NCI-H82 (cell line): ENCODE results near the gene ABCA6.
"Not testable (repeated sequence)": the region's sequence is repeated elsewhere in the genome, so short reads cannot be mapped to it uniquely, and the experiment has no call there.

Experiments
- DNase-seq: peaks from one replicate; lab custom pipeline; 2025; lab: John Stamatoyannopoulos, UW

ABCA6 gene

DNA sequence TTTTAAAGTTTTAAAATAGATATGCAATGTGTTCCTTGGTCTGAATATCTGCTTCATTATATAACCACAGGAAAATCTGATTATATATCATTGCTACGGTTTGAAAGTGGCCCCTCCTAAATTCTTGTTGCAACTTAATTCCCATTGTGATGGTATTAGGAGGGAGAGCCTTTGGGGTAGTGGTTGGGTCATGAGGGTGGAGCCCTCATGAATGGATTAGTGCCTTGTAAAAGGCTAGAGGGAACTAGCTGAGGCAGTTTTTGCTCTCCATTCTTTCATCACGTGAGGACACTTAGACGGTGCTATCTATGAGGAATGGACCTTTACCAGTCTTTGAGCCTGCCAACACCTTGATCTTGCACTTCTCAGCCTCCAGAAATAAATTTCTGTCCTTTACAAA is 7.6 kb downstream of the ABCA6 start:
- DNase-seq: peak; percentile 40

DNA sequence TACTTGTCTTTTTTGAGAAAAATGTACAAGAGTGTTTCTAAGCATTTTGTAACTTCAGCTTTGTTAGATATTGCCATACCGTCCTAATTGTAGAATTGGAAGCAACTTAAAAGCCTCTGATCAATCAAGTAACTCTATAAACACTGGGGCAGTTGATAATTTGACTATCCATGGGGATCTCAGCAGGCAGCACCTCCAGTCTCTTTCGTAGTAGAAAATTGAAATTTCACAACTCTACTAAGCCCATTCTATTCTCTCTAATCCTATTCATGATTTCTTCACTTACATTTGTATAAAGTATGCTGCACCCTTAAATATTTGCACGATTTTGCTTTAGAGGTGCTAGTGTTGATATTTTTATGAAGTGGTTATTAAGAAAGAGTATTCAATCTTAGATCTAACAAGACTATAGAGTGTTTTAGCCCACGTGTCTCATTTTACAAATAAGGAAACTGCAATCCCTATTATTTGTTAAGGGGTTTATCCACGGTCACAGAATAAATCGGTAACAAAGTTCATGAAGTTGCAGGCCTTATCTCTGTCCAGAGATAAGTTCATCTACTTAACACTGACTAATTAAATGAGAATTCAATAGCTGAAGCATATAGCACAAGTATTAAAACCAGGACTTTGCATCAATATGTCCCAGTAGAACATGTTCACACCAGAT is 10.9 kb downstream of the ABCA6 start:
- DNase-seq: no peak

DNA sequence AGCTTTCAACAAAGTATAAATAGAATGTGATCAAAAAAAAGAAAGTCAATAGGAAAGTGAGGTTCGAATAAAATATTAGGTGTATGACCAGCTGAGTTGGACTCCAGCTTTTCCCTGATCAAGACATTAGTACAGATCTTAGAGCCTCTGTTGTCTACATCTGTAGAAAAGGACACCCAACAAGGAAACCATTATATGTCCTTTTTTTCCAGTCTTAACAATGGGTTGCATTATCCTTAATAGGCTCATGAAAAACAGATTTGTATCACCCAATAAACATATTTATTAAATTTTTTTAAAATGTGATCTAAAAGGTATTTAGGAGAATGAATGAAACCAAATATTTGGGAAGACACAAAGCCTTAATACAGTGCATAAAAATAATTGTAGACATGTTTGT is 18.1 kb downstream of the ABCA6 start:
- no peak for DNase-seq

DNA sequence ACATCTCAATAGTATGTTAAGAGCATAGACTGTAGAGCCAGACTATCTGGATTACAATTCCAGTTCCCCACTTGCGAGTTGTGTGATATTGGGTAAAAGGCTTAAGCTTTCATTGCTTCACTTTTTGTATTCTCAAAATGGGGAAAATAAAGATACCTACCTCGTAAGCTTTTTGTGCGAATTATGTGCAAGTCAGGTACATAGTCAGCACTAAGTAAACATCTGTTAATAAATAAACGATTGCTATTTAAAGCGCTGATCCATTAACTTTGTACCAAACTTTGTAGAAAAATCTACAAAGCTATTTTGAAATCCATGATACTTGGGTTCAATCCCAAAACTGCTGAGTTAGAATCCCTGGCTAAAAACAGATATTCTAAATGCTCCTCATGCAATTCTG is 19.6 kb downstream of the ABCA6 start:
- DNase-seq: no peak

DNA sequence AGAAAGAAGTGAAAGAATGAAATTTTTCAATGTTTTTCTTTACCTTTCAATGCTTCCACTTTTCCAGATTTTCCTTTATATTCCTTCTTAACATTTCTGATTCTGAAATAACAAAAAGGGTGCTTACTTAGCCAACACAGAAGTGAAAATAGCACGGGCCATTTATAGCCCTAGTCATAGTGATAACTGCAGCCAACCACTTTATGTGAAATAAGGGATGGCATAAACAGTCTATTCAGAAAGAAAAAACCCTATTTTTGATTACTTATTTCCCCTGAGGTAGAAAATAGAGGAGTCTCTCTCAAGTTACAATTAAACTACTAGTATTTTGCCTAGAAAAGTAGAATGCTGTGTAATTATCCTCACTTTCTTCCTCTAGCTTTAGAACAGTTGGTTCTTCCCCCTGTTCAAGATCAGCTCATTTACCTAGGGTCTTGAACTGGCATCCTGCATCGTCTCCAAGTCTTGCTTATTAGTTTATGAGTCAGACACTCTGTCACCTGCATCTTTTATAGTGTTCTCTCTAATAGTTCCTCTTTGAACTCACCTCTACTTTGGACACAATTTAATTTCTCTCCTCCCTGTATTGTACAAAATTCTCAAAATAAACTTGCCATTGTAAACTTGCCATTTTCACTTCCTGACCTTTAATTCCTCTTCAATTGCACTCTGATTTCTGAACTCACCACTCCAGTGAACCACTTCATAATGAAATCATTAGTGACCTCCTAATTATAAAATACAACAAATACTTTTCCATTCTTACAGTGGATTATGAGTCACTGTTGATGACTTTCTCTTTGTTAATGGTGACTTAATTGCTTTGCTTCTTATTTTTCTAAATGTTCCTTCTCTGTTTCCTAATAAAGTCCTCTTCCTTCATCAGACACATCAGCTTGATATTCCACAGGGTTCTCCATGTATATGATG is 23.6 kb downstream of the ABCA6 start:
- no peak for DNase-seq

DNA sequence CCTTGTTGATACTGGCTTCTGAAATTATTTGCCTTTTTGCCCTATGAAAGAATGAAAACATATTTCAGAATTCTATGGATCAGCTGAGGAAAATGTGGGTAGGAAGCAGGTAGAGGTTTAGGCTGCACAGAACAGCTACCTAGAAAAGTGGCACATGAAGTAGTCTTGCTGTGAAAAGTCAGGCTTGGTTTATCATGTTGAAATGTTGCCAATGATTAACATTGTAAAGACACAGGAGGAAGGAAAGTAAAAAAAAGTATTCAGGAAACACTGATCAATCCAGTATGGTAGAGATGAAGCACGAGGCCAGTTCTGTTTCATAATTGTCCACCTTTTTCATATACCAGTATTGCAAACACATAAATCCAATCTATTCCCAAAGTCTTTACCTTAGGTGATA is 29.9 kb downstream of the ABCA6 start:
- DNase-seq: no peak

DNA sequence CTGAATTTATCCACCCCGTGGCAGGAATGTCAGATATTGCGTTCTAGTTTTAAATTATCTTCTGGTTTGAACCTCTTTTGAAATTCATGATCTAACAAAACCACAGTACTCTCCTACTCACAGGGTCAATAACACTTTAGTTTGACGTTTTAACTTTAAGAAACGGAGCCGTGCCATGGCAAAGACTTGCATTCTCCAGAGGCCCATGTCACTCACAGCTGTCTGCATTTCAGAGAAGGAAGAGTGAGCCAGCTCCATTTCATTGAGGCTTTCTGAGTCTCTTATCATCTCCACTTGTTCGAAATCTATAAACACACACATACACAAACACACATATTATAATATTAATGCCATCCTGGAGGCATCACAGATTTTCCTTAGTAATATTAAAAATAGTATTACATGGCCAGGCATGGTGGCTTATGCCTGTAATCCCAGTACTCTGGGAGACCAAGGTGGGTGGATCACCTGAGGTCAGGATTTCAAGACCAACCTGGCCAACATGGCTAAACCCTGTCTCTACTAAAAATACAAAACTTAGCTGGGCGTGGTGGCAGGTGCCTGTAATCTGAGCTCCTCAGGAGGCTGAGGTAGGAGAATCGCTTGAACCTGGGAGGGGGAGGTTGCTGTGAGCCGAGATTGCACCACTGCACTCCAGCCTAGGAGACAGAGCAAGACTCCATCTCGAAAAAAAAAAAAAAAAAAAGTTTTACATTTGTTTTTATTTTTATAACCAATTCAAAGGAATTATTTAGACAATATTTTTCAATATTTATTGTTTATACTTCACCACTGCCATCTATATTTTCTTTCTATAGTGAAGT is 35.6 kb downstream of the ABCA6 start:
- no peak for DNase-seq

DNA sequence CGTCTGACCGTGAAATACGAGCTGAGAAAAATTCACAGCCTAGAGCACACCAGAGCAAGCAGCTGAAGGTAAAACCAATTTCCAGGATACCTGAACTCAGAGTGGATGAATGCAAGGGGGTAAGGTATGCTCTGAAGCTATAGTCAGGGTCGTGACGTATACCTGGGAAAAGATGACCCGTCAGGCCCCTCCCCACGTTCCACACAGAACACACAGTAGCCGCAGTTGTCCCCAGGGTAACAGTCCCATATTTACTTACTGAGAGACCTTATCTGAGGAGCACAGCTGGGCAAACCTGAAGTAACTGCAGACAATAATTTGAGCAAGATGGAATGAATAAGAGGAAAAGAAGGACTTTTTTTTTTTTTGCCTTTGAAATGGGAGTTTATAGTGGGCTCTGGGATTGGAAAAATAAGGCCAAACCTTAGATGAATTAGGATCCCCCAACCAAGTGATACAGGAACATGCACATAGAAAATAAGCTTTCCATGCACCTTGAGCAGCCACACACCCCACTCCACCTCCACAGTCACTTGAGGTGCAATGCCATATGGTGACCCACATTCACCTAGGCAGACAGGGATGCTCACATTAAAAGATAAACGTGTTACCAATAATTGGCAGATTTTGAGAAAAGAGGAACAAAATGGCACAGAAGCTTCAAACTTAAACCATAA is 38.0 kb downstream of the ABCA6 start:
- no peak for DNase-seq

DNA sequence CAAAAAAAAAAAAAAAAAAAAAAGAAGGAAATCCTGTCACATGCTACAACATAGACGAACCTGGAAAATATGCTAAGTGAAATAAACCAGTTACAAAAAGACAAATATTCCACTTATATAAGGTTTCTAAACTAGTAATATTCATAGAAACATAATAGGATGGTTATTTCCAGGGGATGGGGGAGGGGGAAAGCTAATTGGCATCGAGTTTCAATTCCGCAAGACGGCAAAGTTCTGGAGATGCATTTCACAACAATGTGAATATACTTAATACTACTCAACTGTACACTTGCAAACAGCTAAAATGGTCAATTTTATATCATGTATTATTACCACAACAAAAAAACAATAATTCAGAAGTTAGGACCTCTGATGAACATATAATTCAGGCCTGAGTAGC is 43.1 kb downstream of the ABCA6 start:
- DNase-seq: no peak

DNA sequence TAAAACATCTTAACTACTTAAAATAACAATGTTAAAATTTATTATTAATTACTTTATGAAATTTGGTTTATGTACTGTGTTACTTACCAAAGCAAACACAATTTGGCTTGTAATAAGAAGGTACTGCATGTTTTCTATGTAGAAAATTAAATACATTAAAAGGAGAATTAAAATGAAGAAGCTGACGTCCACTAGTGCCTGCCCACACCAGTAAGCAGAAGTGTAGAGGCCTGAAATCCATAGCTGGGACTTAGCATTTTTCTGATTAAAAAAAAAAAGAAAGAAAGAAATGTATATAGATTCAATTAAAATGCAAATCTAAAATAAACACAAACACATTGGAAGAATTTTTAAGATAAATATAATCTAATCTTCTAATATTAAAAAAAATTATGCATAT is 45.2 kb downstream of the ABCA6 start:
- DNase-seq: no peak

DNA sequence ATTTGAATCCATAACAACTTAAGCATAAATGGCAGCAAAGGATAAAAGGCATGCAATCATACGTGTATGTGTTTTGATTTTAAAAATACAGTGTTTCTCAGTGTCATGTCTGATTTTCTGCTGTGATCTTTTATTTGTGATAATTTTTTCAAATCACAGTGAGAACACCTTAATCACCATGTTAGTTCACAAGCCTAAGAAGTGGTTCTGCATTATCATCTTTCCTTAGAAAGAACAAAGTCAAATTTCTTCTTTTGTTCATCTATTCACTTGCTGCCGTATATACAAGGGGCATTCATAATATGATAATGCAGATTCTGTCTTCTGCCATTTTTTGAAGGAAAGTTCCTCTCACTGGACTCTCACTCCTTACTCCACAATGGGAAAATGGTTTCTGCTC is 47.7 kb downstream of the ABCA6 start:
- no peak for DNase-seq

DNA sequence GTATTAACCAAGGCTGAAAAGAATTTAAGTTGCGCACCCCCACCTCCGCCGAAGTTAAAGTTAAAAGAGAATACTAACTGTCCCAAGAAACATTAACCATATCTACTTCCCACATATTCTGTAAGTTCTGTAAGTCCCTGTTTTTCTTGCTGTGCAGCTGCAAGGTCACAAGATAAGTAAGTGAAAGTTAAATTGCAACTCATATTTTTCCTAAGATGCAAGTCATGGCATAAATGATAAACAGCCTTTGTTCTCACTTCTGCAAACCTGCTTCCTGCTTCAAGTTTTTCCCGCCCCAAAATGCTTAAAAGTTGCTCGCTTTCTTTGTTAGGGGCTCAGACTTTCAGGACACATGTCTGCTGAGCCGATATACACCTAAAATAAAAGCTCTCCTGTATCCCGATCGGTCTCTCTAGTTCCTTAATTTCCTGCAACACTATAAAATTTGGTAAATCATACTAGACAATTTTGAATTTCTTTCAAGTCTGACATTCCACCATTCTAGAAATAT is 48.4 kb downstream of the ABCA6 start:
- DNase-seq: no peak

DNA sequence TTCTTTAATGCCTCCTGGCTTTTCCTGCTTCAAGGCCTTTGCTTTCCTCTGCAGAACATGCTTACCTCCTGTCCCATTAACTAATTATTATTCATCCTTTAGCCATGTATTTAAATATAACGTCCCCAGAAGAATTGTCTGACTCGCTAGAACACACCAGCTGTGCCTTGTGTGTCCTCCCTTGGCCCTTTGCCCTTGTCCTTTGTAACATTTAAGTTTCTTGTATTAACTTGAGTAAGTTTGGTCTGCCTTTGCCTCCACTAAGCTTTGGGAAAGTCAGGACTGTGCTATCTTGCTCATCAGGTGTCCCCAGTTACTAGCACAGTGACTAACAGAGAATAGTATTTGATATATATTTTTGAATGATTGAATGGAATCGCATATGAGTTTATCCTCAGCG is 51.3 kb downstream of the ABCA6 start:
- no peak for DNase-seq

DNA sequence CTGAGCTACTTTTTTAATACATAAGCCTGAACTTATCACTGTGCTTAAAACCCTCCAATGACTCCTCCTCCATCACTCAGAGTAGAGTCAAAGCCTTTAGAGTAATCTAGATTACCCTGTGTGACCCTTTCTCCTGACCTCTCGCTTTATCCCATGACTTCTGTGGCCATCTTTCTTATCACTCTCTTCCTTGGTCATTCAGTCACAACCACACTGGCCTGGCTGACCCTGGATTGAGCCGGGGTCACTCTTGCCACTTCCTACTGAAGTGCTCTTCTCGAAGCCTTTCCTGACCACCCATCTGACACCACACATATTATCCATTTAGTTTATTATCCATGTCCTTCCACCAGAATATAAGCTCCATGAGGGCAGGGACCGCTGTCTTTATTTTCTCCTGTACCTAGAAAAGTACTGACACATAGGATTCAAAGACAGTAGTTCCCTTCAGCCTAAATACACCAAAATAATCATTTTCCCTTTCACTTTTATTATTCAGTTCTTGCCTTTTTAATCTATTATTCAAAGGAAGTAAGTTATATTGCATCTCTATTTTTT is 53.0 kb downstream of the ABCA6 start:
- no peak for DNase-seq

DNA sequence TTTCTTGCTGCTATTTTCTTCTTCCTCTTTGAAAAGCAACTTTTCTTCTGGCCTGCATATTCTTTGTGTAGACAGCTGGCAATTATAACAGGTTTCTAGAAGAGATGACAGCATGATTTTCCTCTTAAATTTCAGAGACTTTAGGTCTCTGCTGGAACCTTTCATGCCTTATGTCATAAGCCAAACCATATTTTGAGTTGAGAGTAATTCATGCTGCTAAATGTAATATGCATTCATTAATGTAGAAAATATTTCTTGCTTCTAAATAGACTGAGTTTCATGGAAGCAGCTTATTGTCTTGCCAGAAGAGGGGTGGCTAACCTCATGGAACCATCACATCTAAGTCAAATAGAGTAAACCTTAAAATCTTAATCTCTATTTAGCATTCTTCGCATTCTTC is 55.1 kb downstream of the ABCA6 start:
- no peak for DNase-seq

DNA sequence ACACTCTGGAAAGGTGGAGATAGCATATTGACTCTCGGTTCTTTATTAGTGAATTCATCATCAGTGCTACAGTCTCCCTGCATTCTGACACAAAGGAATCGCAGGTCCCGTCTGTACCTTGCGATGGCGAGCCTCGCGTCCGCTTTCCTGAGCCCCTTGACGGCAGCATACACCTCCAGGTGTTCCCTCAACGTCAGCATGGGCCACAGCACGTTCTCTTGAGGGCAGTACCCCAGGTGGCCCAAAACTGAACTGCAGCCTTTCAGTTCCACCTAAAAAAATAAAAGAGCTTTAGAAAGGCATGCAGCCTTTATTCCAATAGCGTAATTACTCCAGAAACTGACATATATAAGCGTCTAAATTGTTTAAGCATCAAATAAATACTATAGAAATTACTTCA is 56.8 kb downstream of the ABCA6 start:
- DNase-seq: peak; percentile 66

DNA sequence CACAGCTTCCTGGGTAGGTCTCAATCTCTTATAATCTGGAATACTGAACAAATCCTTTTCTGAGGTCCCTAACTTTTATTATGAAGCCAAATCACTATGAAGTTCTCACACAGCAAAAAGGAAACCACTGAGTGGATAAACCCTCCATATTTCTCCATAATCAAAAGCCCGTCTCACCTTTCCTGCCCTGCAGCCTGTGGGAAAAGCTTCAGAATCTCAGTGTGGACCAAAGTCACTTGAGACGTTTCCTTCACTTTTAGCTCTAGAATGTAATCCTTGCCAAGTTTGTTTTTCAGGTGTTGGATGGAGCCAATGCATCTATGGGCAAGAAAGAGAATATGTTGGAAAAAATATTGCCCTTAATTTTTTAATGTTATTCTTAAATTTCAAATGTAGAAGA is 59.0 kb downstream of the ABCA6 start:
- DNase-seq: no peak

DNA sequence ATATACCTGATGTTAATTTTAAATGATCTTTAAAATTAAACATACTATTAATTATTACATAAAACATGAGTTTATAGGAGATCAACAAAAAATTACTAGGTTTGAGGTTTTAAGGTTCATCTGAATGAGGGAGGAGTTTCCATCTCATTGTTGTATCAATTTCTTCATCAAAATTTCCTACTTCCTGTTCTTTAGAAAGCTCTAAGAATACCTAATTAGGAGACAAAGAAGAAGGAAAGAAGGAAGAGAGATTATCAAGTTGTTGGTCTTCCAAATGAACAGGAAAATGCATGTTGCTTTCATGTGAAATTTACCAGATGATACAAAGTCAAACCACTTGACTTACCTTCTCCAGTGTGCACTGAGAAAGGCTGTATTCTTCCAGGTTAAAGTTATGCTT is 62.8 kb downstream of the ABCA6 start:
- no peak for DNase-seq

DNA sequence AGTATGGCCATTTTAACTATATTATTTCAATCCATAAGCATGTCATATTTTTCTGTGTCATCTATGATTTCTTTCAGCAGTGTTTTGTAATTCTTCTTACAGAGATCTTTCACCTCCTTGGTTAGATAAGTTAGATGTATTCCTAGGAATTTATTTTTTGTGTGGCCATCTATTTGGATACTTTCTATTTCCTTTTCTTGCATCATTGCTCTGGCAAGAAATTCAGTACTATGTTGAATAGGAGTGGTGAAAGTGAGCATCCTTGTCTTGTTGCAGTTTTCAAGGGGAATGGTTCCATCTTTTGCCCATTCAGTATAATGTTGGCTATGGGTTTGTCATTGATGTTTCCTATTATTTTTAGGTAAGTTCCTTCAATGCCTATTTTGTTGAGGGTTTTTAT is 65.9 kb downstream of the ABCA6 start:
- no peak for DNase-seq

DNA sequence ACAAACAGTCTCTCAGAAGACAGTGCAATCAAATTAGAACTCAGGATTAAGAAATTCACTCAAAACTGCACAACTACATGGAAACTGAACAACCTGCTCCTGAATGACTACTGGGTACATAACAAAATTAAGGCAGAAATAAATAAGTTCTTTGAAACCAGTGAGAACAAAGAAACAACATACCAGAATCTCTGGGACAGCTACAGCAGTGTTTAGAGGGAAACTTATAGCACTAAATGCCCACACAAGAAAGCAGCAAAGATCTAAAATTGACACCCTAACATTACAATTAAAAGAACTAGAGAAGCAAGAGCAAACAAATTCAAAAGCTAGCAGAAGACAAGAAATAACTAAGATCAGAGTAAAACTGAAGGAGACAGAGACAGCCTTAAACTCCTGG is 68.3 kb downstream of the ABCA6 start:
- DNase-seq: not testable (repeated sequence)

DNA sequence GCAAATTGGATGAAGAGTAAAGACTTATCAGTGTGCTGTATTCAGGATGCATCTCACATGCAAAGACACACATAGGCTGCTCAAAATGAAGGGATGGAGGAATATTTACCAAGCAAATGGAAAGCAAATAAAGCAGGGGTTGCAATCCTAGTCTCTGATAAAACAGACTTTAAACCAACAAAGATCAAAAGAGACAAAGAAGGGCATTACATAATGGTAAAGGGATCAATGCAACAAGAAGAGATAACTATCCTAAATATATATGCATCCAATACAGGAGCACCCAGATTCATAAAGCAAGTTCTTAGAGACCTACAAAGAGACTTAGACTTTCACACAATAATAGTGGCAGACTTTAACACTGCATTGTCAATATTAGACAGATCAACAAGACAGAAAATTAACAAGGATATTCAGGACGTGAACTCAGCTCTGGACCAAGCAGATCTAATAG is 68.9 kb downstream of the ABCA6 start:
- DNase-seq: not testable (repeated sequence)

DNA sequence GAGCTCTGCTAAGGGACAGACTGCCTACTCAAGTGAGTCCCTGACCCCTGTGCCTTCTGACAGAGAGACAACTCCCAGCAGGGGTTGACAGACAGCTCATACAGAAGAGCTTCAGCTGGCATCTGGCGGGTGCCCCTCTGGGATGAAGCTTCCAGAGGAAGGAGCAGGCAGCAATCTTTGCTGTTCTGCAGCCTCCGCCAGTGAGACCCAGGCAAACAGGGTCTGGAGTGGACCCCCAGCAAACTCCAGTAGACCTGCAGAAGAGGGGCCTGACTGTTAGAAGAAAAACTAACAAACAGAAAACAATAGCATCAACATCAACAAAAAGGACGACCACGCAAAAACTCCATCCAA is 70.5 kb downstream of the ABCA6 start:
- DNase-seq: not testable (repeated sequence)
